Renal pelvis (tissue), 4 donors: Measurements from ENCODE around the gene DONSON. TPM values are rescaled to one million over a fixed set of nuclear protein-coding genes. Genes with fewer than 3 reads are reported as not detected.

ENCODE experiments used
- DNase-seq: peaks from one replicate; pipeline ENCODE4 v3.0.0-alpha.2; 2013
- polyA plus RNA-seq, 3 donors: library from polyadenylated mRNA; unstranded; fragments of 120-200 nt; gene quantifications; one replicate each; pipeline ENCODE4 v1.2.1, GENCODE V29; 2013; ENCODE audit not compliant: insufficient read length in 3 of 3

The DONSON gene
- polyA plus RNA-seq, 3 donors: 32.0 to 41.4 (median 40.2) TPM

DNA sequence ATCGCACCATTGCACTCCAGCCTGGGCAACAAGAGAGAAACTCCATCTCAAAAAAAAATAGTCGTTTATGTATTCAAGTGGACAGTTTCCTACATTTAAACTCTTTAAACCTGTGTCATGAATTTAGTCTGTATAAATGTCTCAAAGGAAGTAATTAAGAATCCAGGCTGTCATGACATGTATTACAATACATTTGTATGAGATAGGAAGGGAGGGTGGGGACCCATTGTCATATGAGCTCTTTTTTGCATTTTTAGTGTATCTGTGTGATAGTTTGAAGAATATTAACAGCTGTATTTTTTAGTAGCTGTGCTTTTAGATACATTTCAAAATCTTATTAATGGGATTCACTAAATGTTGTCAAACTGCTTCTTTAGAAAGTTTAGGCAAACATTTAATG lies 20.0 kb downstream of the DONSON start:
- DNase-seq: no peak

DNA sequence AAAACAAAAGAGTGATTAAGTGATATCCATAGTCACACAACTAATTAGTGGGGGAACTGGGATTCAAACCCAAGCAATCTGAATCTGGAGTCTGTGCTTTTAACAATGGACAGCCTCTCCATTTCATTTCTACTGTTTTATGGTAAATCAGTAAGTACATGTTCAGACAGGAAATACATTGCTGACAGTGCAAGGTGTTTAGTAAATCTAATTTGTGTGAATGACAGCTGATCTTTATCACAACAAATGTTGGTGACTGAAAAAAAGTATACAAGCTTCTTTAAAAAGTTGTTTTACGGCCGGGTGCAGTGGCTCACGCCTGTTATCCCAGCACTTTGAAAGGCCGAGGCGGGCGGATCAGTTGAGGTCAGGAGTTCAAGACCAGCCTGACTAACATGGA lies 20.6 kb downstream of the DONSON start:
- DNase-seq: no peak

DNA sequence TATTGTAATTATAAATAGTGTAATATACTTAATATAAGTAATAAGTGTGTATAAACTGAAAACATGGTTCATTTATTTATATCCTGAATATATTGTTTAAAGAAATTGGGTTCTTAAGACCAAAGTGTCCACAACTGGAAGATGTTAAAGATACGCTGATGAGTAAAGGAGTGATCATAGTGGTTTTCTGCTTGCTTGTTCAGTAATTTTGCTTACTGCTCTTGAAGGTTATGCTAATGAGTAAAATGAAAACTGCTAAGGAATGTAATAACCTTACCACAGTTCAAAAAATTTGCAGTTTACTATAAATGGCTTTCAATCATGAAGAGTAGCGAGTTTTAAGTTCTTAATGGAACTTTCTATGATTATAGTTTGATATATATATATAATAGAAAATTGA lies 22.0 kb downstream of the DONSON start:
- no peak for DNase-seq

- no peak for DNase-seq
Measured at GRCh38 chr21:33562389-33562788, 26.1 kb downstream of the DONSON start.

DNA sequence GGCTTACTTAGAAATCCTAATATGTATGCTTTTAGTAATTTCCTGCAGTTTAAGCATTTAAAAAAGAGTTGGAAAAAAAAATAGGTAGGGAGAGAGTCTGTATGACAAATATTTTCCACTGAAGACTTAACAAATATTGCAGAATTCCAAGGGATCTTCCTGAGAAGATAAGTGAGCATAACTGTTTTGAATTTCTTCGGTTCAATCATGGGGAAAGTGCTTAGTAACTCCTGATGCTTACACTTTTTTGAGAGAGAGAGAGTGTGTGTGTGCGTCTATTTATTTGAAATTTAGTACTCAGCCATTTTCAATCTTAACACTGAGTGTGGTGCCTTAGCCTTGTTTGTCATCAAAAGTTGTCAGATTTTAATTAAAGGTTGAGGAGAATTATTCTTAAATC lies 27.1 kb downstream of the DONSON start:
- DNase-seq: no peak

DNA sequence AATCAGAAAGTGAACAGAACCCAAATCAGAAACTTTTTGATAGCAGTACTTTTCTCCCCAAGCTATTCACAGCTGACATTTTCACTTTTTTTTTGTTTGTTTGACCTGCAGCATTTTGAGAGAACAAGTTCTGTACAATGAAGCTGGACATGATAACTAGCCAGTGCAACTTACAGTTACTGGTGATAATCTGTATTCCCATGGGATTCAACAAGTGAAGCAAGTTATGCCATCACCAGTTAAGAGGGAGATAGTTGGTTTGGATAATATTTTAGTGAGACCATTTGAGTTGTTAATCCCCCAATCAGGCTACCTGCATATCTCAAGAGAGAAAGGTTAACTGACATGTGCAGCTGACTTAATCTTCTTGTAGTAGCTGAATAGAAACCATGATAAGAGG lies 27.5 kb downstream of the DONSON start:
- no peak for DNase-seq

- no peak for DNase-seq
Measured at GRCh38 chr21:33559813-33560212, 28.7 kb downstream of the DONSON start.

- no peak for DNase-seq
Measured at GRCh38 chr21:33558777-33559421, 29.6 kb downstream of the DONSON start.

GRCh38 chr21:33557447-33557846 lies 31.0 kb downstream of the DONSON start:
- no peak for DNase-seq

GRCh38 chr21:33554982-33555344 lies 33.5 kb downstream of the DONSON start:
- DNase-seq: no peak

DNA sequence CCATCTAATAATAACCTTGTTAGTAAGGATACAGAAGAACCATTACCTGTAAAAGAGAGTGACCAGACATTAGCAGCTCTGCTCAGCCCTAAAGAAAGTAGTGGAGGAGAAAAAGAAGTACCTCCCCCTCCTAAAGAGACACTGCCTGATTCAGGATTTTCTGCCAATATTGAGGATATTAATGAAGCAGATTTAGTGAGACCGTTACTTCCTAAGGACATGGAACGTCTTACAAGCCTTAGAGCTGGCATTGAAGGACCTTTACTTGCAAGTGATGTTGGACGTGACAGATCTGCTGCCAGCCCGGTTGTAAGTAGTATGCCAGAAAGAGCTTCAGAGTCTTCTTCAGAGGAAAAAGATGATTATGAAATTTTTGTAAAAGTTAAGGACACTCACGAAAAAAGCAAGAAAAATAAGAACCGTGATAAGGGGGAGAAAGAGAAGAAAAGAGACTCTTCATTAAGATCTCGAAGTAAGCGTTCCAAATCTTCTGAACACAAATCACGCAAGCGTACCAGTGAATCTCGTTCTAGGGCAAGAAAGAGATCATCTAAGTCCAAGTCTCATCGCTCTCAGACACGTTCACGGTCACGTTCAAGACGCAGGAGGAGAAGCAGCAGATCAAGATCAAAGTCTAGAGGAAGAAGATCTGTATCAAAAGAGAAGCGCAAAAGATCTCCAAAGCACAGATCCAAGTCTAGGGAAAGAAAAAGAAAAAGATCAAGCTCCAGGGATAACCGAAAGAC lies 34.1 kb downstream of the DONSON start:
- no peak for DNase-seq

DNA sequence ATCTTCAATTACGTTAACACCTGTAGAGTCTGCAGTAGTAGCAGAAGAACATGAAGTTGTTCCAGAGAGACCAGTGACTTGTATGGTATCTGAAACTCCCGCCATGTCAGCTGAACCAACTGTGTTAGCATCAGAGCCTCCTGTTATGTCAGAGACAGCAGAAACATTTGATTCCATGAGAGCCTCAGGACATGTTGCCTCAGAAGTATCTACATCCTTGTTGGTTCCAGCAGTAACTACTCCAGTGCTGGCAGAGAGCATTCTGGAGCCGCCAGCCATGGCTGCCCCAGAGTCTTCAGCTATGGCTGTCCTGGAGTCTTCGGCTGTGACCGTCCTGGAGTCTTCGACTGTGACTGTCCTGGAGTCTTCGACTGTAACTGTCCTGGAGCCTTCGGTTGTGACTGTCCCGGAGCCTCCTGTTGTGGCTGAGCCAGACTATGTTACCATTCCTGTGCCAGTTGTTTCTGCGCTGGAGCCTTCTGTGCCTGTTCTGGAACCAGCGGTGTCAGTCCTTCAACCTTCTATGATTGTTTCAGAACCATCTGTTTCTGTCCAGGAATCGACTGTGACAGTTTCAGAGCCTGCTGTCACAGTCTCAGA lies 35.4 kb downstream of the DONSON start:
- no peak for DNase-seq

GRCh38 chr21:33552093-33552998 lies 36.1 kb downstream of the DONSON start:
- no peak for DNase-seq

- no peak for DNase-seq
Measured at GRCh38 chr21:33551664-33552063, 36.8 kb downstream of the DONSON start.

DNA sequence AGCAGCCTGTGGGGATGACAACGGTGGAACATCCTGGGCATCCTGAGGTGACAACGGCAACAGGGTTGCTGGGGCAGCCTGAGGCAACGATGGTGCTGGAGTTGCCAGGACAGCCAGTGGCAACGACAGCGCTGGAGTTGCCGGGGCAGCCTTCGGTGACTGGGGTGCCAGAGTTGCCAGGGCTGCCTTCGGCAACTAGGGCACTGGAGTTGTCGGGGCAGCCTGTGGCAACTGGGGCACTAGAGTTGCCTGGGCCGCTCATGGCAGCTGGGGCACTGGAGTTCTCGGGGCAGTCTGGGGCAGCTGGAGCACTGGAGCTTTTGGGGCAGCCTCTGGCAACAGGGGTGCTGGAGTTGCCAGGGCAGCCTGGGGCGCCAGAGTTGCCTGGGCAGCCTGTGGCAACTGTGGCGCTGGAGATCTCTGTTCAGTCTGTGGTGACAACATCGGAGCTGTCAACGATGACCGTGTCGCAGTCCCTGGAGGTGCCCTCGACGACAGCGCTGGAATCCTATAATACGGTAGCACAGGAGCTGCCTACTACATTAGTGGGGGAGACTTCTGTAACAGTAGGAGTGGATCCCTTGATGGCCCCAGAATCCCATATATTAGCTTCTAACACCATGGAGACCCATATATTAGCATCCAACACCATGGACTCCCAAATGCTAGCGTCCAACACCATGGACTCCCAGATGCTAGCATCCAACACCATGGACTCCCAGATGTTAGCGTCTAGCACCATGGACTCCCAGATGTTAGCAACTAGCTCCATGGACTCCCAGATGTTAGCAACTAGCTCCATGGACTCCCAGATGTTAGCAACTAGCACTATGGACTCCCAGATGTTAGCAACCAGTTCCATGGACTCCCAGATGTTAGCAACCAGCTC lies 37.5 kb downstream of the DONSON start:
- no peak for DNase-seq

DNA sequence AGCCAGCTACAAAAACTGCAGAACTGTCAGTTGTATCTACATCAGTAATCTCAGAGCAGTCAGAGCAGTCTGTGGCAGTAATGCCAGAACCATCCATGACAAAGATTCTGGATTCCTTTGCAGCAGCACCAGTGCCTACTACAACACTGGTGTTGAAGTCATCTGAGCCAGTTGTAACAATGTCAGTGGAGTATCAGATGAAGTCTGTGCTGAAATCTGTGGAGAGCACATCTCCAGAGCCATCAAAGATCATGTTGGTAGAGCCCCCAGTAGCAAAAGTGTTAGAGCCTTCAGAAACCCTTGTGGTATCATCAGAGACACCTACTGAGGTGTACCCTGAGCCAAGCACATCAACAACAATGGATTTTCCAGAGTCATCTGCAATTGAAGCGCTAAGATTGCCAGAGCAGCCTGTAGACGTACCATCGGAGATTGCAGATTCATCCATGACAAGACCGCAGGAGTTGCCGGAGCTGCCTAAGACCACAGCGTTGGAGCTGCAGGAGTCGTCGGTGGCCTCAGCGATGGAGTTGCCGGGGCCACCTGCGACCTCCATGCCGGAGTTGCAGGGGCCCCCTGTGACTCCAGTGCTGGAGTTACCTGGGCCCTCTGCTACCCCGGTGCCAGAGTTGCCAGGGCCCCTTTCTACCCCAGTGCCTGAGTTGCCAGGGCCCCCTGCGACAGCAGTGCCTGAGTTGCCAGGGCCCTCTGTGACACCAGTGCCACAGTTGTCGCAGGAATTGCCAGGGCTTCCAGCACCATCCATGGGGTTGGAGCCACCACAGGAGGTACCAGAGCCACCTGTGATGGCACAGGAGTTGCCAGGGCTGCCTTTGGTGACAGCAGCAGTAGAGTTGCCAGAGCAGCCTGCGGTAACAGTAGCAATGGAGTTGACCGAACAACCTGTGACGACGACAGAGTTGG lies 38.4 kb downstream of the DONSON start:
- no peak for DNase-seq

DNA sequence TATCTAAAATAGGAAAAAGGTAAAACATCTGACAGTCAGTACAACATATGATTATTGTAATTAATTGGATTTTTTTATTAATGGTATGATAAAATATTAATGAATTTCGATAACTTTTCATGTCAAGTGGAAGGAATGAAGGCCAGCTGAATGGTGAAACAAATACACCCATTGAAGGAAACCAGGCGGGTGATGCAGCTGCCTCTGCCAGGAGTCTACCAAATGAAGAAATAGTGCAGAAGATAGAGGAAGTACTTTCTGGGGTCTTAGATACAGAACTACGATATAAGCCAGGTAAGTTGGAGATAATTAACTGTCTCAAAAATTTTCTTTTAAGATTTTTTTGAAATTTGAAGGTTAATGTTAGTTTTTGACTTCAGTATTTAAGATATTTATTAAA lies 42.4 kb downstream of the DONSON start:
- no peak for DNase-seq

GRCh38 chr21:33544451-33545195 lies 43.9 kb downstream of the DONSON start:
- DNase-seq: no peak

DNA sequence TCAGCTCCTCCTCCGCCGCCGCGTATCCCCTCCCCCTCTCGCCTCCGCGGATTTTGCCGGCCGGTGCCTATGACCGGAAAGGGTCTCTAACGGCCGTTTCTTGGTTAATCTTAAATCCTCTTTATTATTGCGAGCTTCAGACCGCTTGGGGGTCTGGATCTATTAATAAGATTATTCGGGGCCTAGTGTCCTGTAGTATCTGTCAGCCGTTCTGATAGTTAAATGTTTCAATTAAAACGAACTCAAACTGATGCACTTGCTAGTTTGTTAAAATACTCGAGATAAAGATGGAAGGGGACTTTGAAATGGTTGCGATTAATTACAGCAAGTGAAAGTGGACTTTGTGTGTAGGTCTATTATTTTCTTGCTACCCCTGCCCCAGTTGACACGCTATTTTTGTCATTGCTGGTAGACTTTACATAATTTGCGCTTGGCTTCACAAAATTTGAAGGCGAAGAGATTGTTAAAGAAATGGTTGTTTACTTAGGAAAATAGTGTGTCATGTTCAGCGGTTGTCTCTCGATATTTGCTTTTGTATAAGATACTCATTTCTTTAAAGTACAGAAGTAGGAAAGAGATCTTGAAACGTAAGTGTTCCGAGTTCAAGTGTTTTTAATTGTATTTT lies 44.9 kb downstream of the DONSON start:
- DNase-seq: no peak
